HCT116 (cell line): ENCODE data around the gene TOX2. TPM values are rescaled to one million over a fixed set of nuclear protein-coding genes. Genes with fewer than 3 reads are reported as not detected.

ENCODE experiments used
- ATAC-seq: fragments of 200-7000 bp; cut with Tn5 transposase; 2 replicates; pipeline ENCODE4 v1.9.1; 2020; ENCODE audit warnings: mild to moderate bottlenecking, moderate library complexity
- BruUV-seq: library from RNA; stranded (reverse); fragments of 400-500 nt; replicated peaks from 2 replicates; lab custom pipeline; 2021; lab: Mats Ljungman, UMichigan
- CTCF ChIA-PET: fragments of 300-600 bp; sonication (Branson Sonifier 250); formaldehyde crosslinking; loops from one replicate; lab custom pipeline; 2021; ENCODE audit warnings: antibody characterized with exemption; lab: Charles Lee
- POLR2A ChIA-PET: fragments of 300-600, 350-600 bp; sonication (Branson Sonifier 250); formaldehyde crosslinking; loops from one replicate; lab custom pipeline; 2021; ENCODE audit warnings: antibody characterized with exemption; lab: Charles Lee
- RAD21 ChIA-PET, 2 experiments: fragments of 300-600 bp; sonication (Branson Sonifier 250); formaldehyde crosslinking; loops; one replicate each; lab custom pipeline; 2023; ENCODE audit warnings: low total read pairs in 2 of 2; ENCODE audit not compliant: uncharacterized antibody in 2 of 2, unreplicated experiment in 2 of 2, low non-redundant PET in 1 of 2; lab: Charles Lee
- DNase-seq: peaks from one replicate; pipeline ENCODE4 v3.0.0-alpha.2; 2010; ENCODE audit warnings: low read depth, low spot score
- H2AFZ ChIP-seq: fragments of 200-600 bp; shearing (Covaris generic), sonication (generic); 2 replicates; pipeline ENCODE4 v1.6.1; 2017; ENCODE audit warnings: low read depth, mixed run types, mixed read lengths, antibody characterized with exemption, low read length; ENCODE audit not compliant: poor library complexity, severe bottlenecking
- H3K27ac ChIP-seq: 2 replicates; pipeline ENCODE4 v1.5.1; 2012; ENCODE audit warnings: low read depth, low read length
- H3K27me3 ChIP-seq: fragments of 200-600 bp; sonication (generic); 2 replicates; pipeline ENCODE4 v1.6.1; 2016; ENCODE audit warnings: mixed run types, low read length, mixed read lengths; ENCODE audit not compliant: insufficient read depth
- H3K36me3 ChIP-seq, 2 experiments: fragments of 200-500 bp in 1 of 2; fragments of 200-600 bp in 1 of 2; sonication (Bioruptor generic) in 1 of 2; sonication (generic) in 1 of 2; 2 replicates each; pipeline versions ENCODE4 v1.5.1 to v1.6.1; 2014 to 2016; ENCODE audit warnings: low read length in 2 of 2, inconsistent platforms in 1 of 2, mixed read lengths in 1 of 2, mixed run types in 1 of 2; ENCODE audit not compliant: insufficient read depth in 2 of 2, control insufficient read depth in 1 of 2
- H3K4me1 ChIP-seq, 2 experiments: fragments of 200-600 bp in 1 of 2; sonication (generic) in 1 of 2; 2 replicates each; pipeline versions ENCODE4 v1.5.1 to v1.6.1; 2012 to 2017; ENCODE audit warnings: low read length in 2 of 2, inconsistent platforms in 1 of 2, mild to moderate bottlenecking in 1 of 2, mixed read lengths in 1 of 2, mixed run types in 1 of 2, moderate library complexity in 1 of 2; ENCODE audit not compliant: insufficient read depth in 2 of 2, control insufficient read depth in 1 of 2
- H3K4me2 ChIP-seq: fragments of 200-600 bp; sonication (generic); 2 replicates; pipeline ENCODE4 v1.6.1; 2017; ENCODE audit warnings: mixed run types, low read length, mixed read lengths
- H3K4me3 ChIP-seq, 2 experiments: fragments of 200-600 bp in 1 of 2; sonication (generic) in 1 of 2; replicated peaks in 1 of 2; 2 replicates each; pipeline ENCODE4 v1.5.1; 2011 to 2016; ENCODE audit warnings: low read length in 2 of 2, control low read depth in 1 of 2, low read depth in 1 of 2, mild to moderate bottlenecking in 1 of 2, mixed read lengths in 1 of 2, mixed run types in 1 of 2
- H3K79me2 ChIP-seq: fragments of 200-600 bp; sonication (generic); 2 replicates; pipeline ENCODE4 v1.6.1; 2017; ENCODE audit warnings: mild to moderate bottlenecking, mixed run types, low read length, moderate library complexity, mixed read lengths; ENCODE audit not compliant: insufficient read depth
- H3K9ac ChIP-seq: fragments of 200-600 bp; sonication (generic); 2 replicates; pipeline ENCODE4 v1.6.1; 2016; ENCODE audit warnings: low read length, mixed read lengths
- H3K9me2 ChIP-seq: fragments of 200-600 bp; sonication (generic), shearing (Covaris generic); 2 replicates; pipeline ENCODE4 v1.6.1; 2017; ENCODE audit warnings: mixed run types, mild to moderate bottlenecking, moderate library complexity; ENCODE audit not compliant: insufficient read depth
- H3K9me3 ChIP-seq, 2 experiments: fragments of 200-500 bp in 1 of 2; fragments of 200-600 bp in 1 of 2; sonication (Bioruptor generic) in 1 of 2; sonication (generic) in 1 of 2; 2 replicates each; pipeline ENCODE4 v1.6.1; 2014 to 2017; ENCODE audit warnings: low read length in 2 of 2, mixed read lengths in 2 of 2, inconsistent platforms in 1 of 2, low read depth in 1 of 2, mild to moderate bottlenecking in 1 of 2, mixed run types in 1 of 2, moderate library complexity in 1 of 2; ENCODE audit not compliant: control insufficient read depth in 1 of 2, insufficient read depth in 1 of 2
- H4K20me1 ChIP-seq: fragments of 200-600 bp; sonication (generic), shearing (Covaris generic); 2 replicates; pipeline ENCODE4 v1.6.1; 2017; ENCODE audit warnings: mixed run types, mild to moderate bottlenecking, moderate library complexity; ENCODE audit not compliant: insufficient read depth
- EGR1 ChIP-seq: IDR thresholded peaks from 2 replicates; pipeline ENCODE4 v1.6.1; 2012; ENCODE audit warnings: low read depth
- EZH2phosphoT487 ChIP-seq: fragments of 200-600 bp; IDR thresholded peaks from 2 replicates; pipeline ENCODE4 v1.6.1; 2018; ENCODE audit warnings: antibody characterized with exemption, borderline replicate concordance
- SIN3A ChIP-seq: IDR thresholded peaks from 2 replicates; pipeline ENCODE4 v1.6.1; 2012; ENCODE audit warnings: low read depth
- SP1 ChIP-seq: IDR thresholded peaks from 2 replicates; pipeline ENCODE4 v1.6.1; 2012; ENCODE audit warnings: low read depth
- SRF ChIP-seq: IDR thresholded peaks from 2 replicates; pipeline ENCODE4 v1.6.1; 2012; ENCODE audit warnings: low read depth
- TCF7L2 ChIP-seq: IDR thresholded peaks from 2 replicates; pipeline ENCODE4 v1.7.0; 2011; ENCODE audit warnings: borderline replicate concordance, inconsistent platforms; ENCODE audit not compliant: insufficient read depth, insufficient read length; ENCODE audit errors: extremely low read depth
- ZBTB33 ChIP-seq: IDR thresholded peaks from 2 replicates; pipeline ENCODE4 v1.6.1; 2011; ENCODE audit warnings: mild to moderate bottlenecking, low read length, moderate library complexity; ENCODE audit not compliant: insufficient replicate concordance; ENCODE audit errors: extremely low read depth
- intact Hi-C: fragments of 100-400 bp; cut with micrococcal nuclease; formaldehyde crosslinking; loops from 2 replicates; pipeline ENCODE4 v1.10.0; 2022
- total RNA-seq: library from RNA; stranded (reverse); gene quantifications from one replicate; pipeline ENCODE4 v1.2.1, GENCODE V29; 2021; ENCODE audit not compliant: unreplicated experiment
- TF ChIP-seq, protein P1 (sequence below): IDR thresholded peaks from 2 replicates; pipeline ENCODE4 v1.6.1; 2012

Gene TOX2
- total RNA-seq, 1 experiment from 2014 or later: 39.6 TPM

DNA sequence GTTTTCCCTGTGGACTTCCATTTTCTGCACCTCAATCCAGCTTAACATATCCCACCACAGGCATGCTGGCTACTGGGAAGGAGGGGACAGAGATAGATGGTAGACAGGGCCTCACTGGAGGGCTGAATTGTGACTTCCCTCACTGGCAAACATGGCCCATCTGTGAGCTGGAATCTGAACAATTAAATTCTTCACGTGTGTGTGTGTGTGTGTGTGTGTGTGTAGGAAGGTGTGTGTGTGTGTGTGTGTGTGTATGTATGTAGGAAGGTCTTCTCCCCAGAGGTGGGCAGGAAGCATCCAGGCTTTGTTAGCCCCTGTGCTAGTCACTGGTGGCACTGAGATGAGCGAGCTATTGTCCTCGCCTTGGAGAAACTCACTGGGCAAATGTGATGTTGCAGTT lies 5.4 kb upstream of the TOX2 start:
- no peaks in the 10 kb centered on the region for H4K20me1 ChIP-seq

More for the DNA sequence above, 5.4 kb upstream of the TOX2 start:
- intact Hi-C loops: no loop called here
- Histone ChIP-seq H3K27ac (no peak overlapping the region), H3K4me1 (peaks cover 4 to 14% of the 10 kb centered on the region in 2 experiments; a peak in 3 of 4 replicates), H2AFZ (no peak overlapping the region), H3K9me3 (peaks cover 0 to 5% of the 10 kb centered on the region in 2 experiments; a peak in 1 of 4 replicates), H3K27me3 (no peaks in the 10 kb centered on the region), H3K9ac (no peak overlapping the region), H3K79me2 (no peaks in the 10 kb centered on the region), H3K9me2 (no peaks in the 10 kb centered on the region; the same call in 1 of the 2 replicates), H3K4me2 (no peak overlapping the region), H3K4me3 (no peak overlapping the region), H3K36me3 (no peaks in the 10 kb centered on the region)
- POLR2A ChIA-PET: no interaction called here
- RAD21 ChIA-PET: no interaction called here
- TF ChIP-seq, protein P1, sequence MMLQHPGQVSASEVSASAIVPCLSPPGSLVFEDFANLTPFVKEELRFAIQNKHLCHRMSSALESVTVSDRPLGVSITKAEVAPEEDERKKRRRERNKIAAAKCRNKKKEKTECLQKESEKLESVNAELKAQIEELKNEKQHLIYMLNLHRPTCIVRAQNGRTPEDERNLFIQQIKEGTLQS: no peak
- TF ChIP-seq EGR1: no peak
- no peak for TF ChIP-seq SP1
- no peak for TF ChIP-seq TCF7L2
- no peak for TF ChIP-seq ZBTB33
- no peak for TF ChIP-seq SIN3A
- TF ChIP-seq SRF: no peak
- TF ChIP-seq EZH2phosphoT487: no peak
- CTCF ChIA-PET: no interaction called here
- no TSS peak for BruUV-seq
- DNase-seq (no peak), ATAC-seq (no peak)
